ENCODE results near the gene LGI2. TPM values are rescaled to one million over a fixed set of nuclear protein-coding genes. Genes with fewer than 3 reads are reported as not detected.

The LGI2 gene
- polyA plus RNA-seq, 4 donors = 23.6 to 32.3 (median 25.0) TPM

DNA sequence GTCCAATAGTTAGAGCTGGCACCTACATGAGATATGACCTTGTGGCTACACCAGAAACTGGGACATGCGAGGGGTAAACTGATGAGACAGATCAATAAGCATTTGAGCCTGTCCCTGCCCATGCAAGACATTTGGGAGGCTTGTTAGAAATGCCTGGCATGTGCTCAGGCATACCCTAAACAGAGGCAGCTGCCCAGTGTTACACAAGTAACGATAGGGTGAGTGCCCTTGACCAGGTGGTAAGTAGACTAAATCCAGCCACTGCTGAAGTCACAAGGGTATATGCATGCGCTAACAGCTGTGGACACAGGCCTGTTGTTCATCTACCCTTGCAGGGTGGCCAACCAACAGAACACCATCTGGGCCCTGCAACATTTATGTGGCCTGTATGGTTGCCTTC lies 61.8 kb downstream of the LGI2 start:
- no peak for DNase-seq (ENCODE audit: low read depth in 4 of 4, low spot score in 2 of 4)

DNA sequence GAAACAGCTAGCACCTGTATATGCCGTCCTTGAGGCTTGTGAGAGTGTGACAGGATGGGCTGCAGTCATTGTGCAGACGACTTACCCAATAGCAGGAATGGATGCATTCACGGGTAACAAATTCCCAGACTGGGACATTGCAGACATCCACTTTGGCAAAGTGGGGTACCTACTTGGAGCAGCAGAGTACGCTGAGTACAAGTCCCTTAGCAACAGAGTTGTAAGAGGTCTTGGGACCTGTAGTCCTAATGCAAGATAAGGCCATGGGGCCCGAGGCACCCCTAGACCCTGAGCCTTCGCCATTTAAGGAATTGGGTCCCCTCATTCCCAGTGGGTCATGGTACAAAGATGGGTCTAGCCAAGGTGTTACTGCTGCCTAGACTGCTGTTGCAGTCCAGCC lies 62.5 kb downstream of the LGI2 start:
- no peak for DNase-seq (ENCODE audit: low read depth in 4 of 4, low spot score in 2 of 4)

DNA sequence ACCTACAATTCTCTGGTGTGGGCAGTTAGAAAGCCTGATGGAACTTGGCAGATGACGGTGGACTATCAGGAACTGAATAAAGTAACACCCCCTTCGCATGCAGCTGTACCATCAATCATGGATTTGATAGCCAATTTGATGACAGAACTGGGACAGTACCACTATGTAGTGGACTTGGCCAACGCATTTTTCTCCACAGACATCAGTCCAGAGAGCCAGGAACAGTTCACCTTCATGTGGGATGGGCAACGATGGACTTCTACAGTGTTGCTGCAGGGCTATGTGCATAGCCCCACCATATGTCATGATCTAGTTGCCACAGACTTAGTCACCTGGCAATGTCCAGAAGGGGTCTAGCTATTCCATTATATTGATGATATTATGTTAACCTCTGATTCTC lies 63.4 kb downstream of the LGI2 start:
- no peak for DNase-seq (ENCODE audit: low read depth in 4 of 4, low spot score in 2 of 4)

DNA sequence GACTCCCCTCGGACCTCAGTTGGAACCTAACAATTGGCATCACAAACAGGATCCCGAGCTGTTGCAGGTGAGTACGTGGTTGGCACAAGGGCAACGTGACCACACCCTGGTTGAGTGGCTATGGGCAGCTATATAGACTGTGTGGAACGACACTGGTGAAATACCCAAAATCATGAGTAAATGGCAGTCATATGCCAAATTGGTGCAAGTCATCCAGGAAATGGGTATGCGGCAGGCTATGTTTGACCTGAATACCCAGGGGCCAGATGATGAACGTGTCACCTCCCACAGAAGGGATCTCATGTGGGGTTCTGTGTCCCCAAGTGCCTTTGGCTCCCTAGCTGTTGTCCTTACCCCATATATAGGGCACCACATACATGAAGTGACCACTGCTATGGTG lies 64.7 kb downstream of the LGI2 start:
- DNase-seq (ENCODE audit: low read depth in 4 of 4, low spot score in 2 of 4) = no peak

DNA sequence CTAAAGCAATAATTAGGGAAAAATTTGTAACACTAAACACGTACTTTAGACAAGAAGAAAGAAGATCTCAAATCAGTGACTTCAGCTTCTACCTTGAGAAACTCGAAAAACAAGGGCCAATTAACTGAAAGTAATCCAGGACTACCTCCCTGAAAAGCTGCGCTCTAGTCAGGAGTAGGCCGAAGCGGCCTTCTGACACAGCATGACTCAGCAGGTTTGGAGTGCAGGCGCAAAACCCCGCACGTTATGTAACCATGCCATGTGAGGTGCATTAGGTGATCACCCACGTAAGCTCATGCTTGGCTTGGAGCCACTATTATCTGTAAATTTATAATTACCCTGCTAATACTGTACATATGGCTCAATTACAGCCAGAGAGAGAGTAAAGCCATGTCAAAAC lies 65.1 kb downstream of the LGI2 start:
- no peak for DNase-seq (ENCODE audit: low read depth in 4 of 4, low spot score in 2 of 4)

DNA sequence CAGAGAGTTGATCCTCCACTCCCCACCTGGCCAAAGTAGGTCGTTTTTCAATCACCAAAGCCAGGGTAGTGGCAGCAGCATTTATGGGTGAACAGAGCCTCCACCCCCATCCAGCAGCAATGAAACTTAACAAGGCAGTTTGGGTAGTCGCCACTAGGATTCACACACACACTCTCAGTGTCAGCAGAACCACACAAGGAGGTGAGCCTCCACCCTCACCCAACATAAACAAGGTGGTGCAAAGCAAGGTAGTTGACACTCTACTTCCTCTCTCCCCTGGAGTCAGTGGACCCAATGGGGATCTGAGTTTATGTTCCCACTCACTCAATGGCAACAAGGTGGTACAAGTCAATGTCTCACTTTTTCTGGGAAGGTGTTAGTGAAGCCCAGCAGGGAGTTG lies 67.5 kb downstream of the LGI2 start:
- DNase-seq (ENCODE audit: low read depth in 4 of 4, low spot score in 2 of 4) = no peak

DNA sequence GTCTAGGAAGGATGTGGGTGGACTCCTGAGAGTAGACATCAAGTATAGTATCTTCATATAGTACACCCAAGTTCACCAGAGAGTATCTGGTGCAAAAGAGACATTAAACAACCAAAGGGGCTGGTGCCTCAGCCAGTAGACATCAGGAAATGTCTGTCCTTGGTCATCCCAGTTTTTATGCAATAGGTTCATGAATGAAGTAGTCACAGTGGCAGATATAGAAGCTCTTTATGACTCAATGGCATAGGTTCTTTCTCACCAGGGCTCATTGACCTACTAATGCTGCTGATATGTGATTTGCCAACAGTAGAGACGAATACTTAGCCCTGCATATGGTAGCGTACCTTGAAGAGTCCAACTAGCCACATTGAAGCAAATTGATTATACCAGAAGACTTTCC lies 72.9 kb downstream of the LGI2 start:
- DNase-seq (ENCODE audit: low read depth in 4 of 4, low spot score in 2 of 4) = no peak

DNA sequence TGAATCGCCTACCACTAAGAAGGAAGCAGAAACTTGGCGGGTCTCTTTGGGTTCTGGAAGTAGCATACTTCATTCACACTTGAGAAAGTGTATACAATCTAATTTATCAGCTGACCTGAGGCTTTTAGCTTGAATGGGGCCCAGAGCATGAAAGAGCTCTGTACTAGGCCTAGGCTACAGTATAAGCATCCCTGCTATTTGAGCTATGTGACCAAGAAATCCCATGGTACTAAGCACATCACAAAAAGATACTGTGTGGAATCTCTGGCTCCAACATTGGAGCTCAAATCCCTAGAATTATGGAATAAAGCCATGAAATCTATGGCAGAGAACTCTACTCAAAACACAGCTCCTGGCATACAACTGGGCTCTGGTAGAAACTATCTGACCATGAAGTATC lies 74.0 kb downstream of the LGI2 start:
- DNase-seq (ENCODE audit: low read depth in 4 of 4, low spot score in 2 of 4) = no peak

DNA sequence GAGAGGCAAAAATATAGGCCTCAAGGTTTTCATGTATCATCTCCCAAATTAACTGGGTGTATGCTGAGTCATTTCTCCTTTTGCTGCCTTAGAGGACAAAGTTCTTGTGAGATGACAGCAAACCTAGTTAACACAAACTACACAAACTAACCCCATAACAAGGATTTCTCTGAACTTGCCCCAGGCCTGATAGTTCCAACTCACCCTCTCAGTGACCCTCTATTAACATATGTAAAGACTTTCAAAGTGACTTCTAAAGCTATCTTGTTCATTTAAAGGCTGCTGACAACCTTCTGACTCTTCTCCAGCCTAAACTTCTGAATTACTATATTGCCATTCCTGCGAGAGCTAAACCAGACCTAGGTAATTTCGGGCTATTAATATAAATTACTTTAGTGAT lies 74.7 kb downstream of the LGI2 start:
- no peak for DNase-seq (ENCODE audit: low read depth in 4 of 4, low spot score in 2 of 4)

DNA sequence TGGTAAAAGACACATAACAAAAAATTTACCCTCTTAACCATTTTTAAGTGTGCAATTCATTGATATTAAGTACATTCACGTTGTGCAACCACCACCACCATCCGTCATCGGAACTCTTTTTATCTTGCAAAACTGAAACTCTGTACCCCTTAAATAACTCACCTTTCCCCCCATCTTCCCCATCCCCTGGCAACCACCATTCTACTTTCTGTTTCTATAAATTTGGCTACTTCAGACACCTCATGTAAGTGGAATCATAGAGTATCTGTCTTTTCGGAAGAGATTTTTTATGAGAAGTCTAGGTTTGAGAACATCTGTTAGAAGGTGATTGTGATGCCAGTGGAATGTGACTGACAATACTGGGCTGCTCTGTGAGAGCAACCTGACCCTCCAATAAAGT lies 78.1 kb downstream of the LGI2 start:
- DNase-seq (ENCODE audit: low read depth in 4 of 4, low spot score in 2 of 4) = no peak

DNA sequence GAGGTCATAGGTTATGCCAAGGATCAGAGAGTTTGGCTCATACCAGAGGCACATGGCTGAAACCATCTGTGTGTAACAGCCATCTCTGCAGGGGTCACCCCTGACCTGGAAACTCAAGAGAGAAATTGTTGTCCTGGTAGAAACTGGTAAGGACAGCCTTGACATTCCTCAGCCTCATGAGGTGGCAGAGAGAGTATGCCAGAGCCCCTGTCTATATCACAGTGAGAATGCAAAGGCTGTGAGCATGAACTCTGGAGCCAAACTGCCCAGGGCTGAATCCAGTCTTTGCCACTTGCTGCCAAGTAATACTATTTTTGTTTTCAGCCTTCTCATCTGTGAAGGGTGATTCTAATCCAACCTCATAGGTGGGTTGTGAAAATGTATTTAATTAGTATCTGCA lies 80.8 kb downstream of the LGI2 start:
- DNase-seq (ENCODE audit: low read depth in 4 of 4, low spot score in 2 of 4) = no peak

Other genes with a start within 250 kb of the LGI2 start
- gene SOD3, start 235.4 kb downstream of the LGI2 start, polyA plus RNA-seq (ENCODE audit: insufficient read length in 4 of 4) = 10 to 100 TPM; 10.8 to 15.9 (median 13.9) TPM
- gene CCDC149, start 117.9 kb downstream of the LGI2 start, polyA plus RNA-seq (ENCODE audit: insufficient read length in 4 of 4) = 10 to 100 TPM; 15.9 to 20.1 (median 19.3) TPM
- gene SEPSECS, start 129.5 kb upstream of the LGI2 start, polyA plus RNA-seq (ENCODE audit: insufficient read length in 4 of 4) = 10 to 100 TPM; 16.4 to 21.2 (median 17.8) TPM
- 10 to 100 TPM; 14.7 to 18.1 (median 16.6) TPM for gene PI4K2B, start 203.1 kb upstream of the LGI2 start, polyA plus RNA-seq (ENCODE audit: insufficient read length in 4 of 4)